ENCODE data around the gene C1orf116. TPM values are rescaled to one million over a fixed set of nuclear protein-coding genes. Genes with fewer than 3 reads are reported as not detected.

Gene C1orf116
- total and polyA plus RNA-seq, 4 experiments from 2014 or later = 0.14 TPM; not detected in 3

GRCh38 chr1:207060596-207060995, 28.0 kb upstream of the C1orf116 start:
- no peaks in the 10 kb centered on the region for H3K4me1 ChIP-seq (ENCODE audit: insufficient read depth, low read length)
- peaks cover 2 to 18% of the 10 kb centered on the region in 2 donors for H3K36me3 Mint-ChIP-seq
- no peaks in the 10 kb centered on the region for H3K27me3 ChIP-seq (ENCODE audit: insufficient read depth, low read length)
- H3K36me3 ChIP-seq (ENCODE audit: insufficient read depth, low read length) = no peaks in the 10 kb centered on the region
- no peaks in the 10 kb centered on the region for H3K4me1 Mint-ChIP-seq
- H3K27me3 Mint-ChIP-seq = no peaks in the 10 kb centered on the region
- H3K27ac ChIP-seq (ENCODE audit: low read depth, low read length) = no peak overlapping the region
- H3K4me3 ChIP-seq (ENCODE audit: low read length in 2 of 2) = no peak overlapping the region
- intact Hi-C loops (cut with micrococcal nuclease) = no loop called here
- CTCF ChIA-PET (ENCODE audit: partially characterized antibody) = interaction anchor here (0.7 to 2.6 kb wide), 5 partner anchors 11 to 24 kb away, joined by 4 to 9 read pairs (median 5); no protein-coding TSS in a partner anchor
- H3K27ac Mint-ChIP-seq = peak overlapping the region in 1 of 7 donors; percentile 35
- H3K4me3 Mint-ChIP-seq = no peak overlapping the region
- no peaks in the 10 kb centered on the region for H3K9me3 Mint-ChIP-seq
- no peak for DNase-seq
- POLR2A ChIA-PET (ENCODE audit: partially characterized antibody) = no interaction called here
- no peaks in the 10 kb centered on the region for H3K9me3 ChIP-seq (ENCODE audit: control insufficient read depth in 1 of 2, low read length in 2 of 2)

- Mint-ChIP-seq H3K36me3 (peaks cover 2 to 18% of the 10 kb centered on the region in 2 donors), H3K4me3 (no peak overlapping the region), H3K27me3 (no peaks in the 10 kb centered on the region), H3K4me1 (peaks cover 0 to 2% (median 0%) of the 10 kb centered on the region in 4 donors), H3K27ac (no peak overlapping the region), H3K9me3 (no peaks in the 10 kb centered on the region)
- Histone ChIP-seq H3K27me3 (ENCODE audit: insufficient read depth, low read length) (no peaks in the 10 kb centered on the region), H3K4me1 (ENCODE audit: insufficient read depth, low read length) (no peaks in the 10 kb centered on the region), H3K4me3 (ENCODE audit: low read length in 2 of 2) (no peak overlapping the region), H3K9me3 (ENCODE audit: control insufficient read depth in 1 of 2, low read length in 2 of 2) (no peaks in the 10 kb centered on the region), H3K27ac (ENCODE audit: low read depth, low read length) (no peak overlapping the region), H3K36me3 (ENCODE audit: insufficient read depth, low read length) (no peaks in the 10 kb centered on the region)
- CTCF ChIA-PET (ENCODE audit: partially characterized antibody) = interaction anchor here (0.7 to 2.6 kb wide), 4 partner anchors 10 to 24 kb away, joined by 4 to 9 read pairs (median 6); no protein-coding TSS in a partner anchor
- POLR2A ChIA-PET (ENCODE audit: partially characterized antibody) = no interaction called here
- intact Hi-C loops (cut with micrococcal nuclease) = no loop called here
- DNase-seq = no peak
Measured at GRCh38 chr1:207059881-207060280, 27.3 kb upstream of the C1orf116 start.

- DNase-seq = no peak
- H3K4me1 Mint-ChIP-seq = peaks cover 0 to 9% (median 3%) of the 10 kb centered on the region in 4 donors
- Histone ChIP-seq H3K36me3 (ENCODE audit: insufficient read depth, low read length) (no peaks in the 10 kb centered on the region), H3K27ac (ENCODE audit: low read depth, low read length) (no peak overlapping the region), H3K9me3 (ENCODE audit: control insufficient read depth in 1 of 2, low read length in 2 of 2) (no peaks in the 10 kb centered on the region), H3K4me1 (ENCODE audit: insufficient read depth, low read length) (no peaks in the 10 kb centered on the region), H3K27me3 (ENCODE audit: insufficient read depth, low read length) (no peaks in the 10 kb centered on the region), H3K4me3 (ENCODE audit: low read length in 2 of 2) (no peak overlapping the region)
- CTCF ChIA-PET (ENCODE audit: partially characterized antibody) = interaction anchor here (1.1 to 2.6 kb wide), 4 partner anchors 9 to 442 kb away, joined by 3 to 9 read pairs (median 6); no protein-coding TSS in a partner anchor
- intact Hi-C loops (cut with micrococcal nuclease) = no loop called here
- H3K9me3 Mint-ChIP-seq = no peaks in the 10 kb centered on the region
- POLR2A ChIA-PET (ENCODE audit: partially characterized antibody) = no interaction called here
- H3K4me3 Mint-ChIP-seq = no peak overlapping the region
- H3K27me3 Mint-ChIP-seq = no peaks in the 10 kb centered on the region
- peak overlapping the region in 1 of 7 donors; percentile 43 for H3K27ac Mint-ChIP-seq
- peaks cover 2 to 18% of the 10 kb centered on the region in 2 donors for H3K36me3 Mint-ChIP-seq
Measured at GRCh38 chr1:207058878-207059867, 26.6 kb upstream of the C1orf116 start.

- peaks cover 5% of the 10 kb centered on the region for H3K4me1 ChIP-seq (ENCODE audit: insufficient read depth, low read length)
- H3K36me3 ChIP-seq (ENCODE audit: insufficient read depth, low read length) = no peaks in the 10 kb centered on the region
- no peaks in the 10 kb centered on the region for H3K9me3 Mint-ChIP-seq
- no peaks in the 10 kb centered on the region for H3K27me3 ChIP-seq (ENCODE audit: insufficient read depth, low read length)
- peaks cover 3 to 16% (median 8%) of the 10 kb centered on the region in 4 donors for H3K4me1 Mint-ChIP-seq
- ChIA-PET POLR2A (ENCODE audit: partially characterized antibody) (no interaction called here), CTCF (ENCODE audit: partially characterized antibody) (interaction anchor here (1.1 to 2.6 kb wide), 3 partner anchors 8 to 443 kb away, joined by 3 to 9 read pairs (median 4); no protein-coding TSS in a partner anchor)
- H3K27ac ChIP-seq (ENCODE audit: low read depth, low read length) = no peak overlapping the region
- no peaks in the 10 kb centered on the region for H3K27me3 Mint-ChIP-seq
- no peak overlapping the region for H3K4me3 Mint-ChIP-seq
- H3K36me3 Mint-ChIP-seq = peaks cover 2 to 11% of the 10 kb centered on the region in 2 donors
- H3K27ac Mint-ChIP-seq = no peak overlapping the region
- intact Hi-C loops (cut with micrococcal nuclease) = no loop called here
- no peak for DNase-seq
- H3K9me3 ChIP-seq (ENCODE audit: control insufficient read depth in 1 of 2, low read length in 2 of 2) = no peaks in the 10 kb centered on the region
- H3K4me3 ChIP-seq (ENCODE audit: low read length in 2 of 2) = no peak overlapping the region
Measured at GRCh38 chr1:207058252-207058651, 25.7 kb upstream of the C1orf116 start.

- H3K27ac ChIP-seq (ENCODE audit: low read depth, low read length) = no peak overlapping the region
- Mint-ChIP-seq H3K27me3 (peaks cover 0 to 2% of the 10 kb centered on the region in 2 donors), H3K27ac (no peak overlapping the region), H3K4me1 (peaks cover 9 to 32% (median 20%) of the 10 kb centered on the region in 4 donors), H3K4me3 (no peak overlapping the region), H3K9me3 (peaks cover 0 to 3% (median 0%) of the 10 kb centered on the region in 8 donors), H3K36me3 (peaks cover 3 to 8% of the 10 kb centered on the region in 2 donors)
- H3K9me3 ChIP-seq (ENCODE audit: control insufficient read depth in 1 of 2, low read length in 2 of 2) = no peaks in the 10 kb centered on the region
- ChIA-PET CTCF (ENCODE audit: partially characterized antibody) (interaction anchor here (1.7 kb wide), 1 partner anchor 19 kb away, joined by 7 read pairs; no protein-coding TSS in a partner anchor), POLR2A (ENCODE audit: partially characterized antibody) (no interaction called here)
- DNase-seq = no peak
- H3K36me3 ChIP-seq (ENCODE audit: insufficient read depth, low read length) = no peaks in the 10 kb centered on the region
- peaks cover 14% of the 10 kb centered on the region for H3K4me1 ChIP-seq (ENCODE audit: insufficient read depth, low read length)
- no peak overlapping the region for H3K4me3 ChIP-seq (ENCODE audit: low read length in 2 of 2)
- H3K27me3 ChIP-seq (ENCODE audit: insufficient read depth, low read length) = no peaks in the 10 kb centered on the region
- intact Hi-C loops (cut with micrococcal nuclease) = no loop called here
Measured at GRCh38 chr1:207056673-207057072, 24.1 kb upstream of the C1orf116 start.

- POLR2A ChIA-PET (ENCODE audit: partially characterized antibody) = no interaction called here
- CTCF ChIA-PET (ENCODE audit: partially characterized antibody) = interaction anchor here (1.4 to 1.7 kb wide), 2 partner anchors 20 to 21 kb away, joined by 3 to 7 read pairs; no protein-coding TSS in a partner anchor
- peak overlapping the region in 1 of 8 donors; percentile 43 for H3K4me3 Mint-ChIP-seq
Measured at GRCh38 chr1:207055386-207056001, 22.9 kb upstream of the C1orf116 start.

More at GRCh38 chr1:207055386-207056001, 22.9 kb upstream of the C1orf116 start:
- intact Hi-C loops (cut with micrococcal nuclease) = no loop called here
- Mint-ChIP-seq H3K27me3 (peaks cover 0 to 2% of the 10 kb centered on the region in 2 donors), H3K9me3 (peaks cover 0 to 3% (median 0%) of the 10 kb centered on the region in 8 donors), H3K36me3 (peaks cover 0 to 8% of the 10 kb centered on the region in 2 donors), H3K4me1 (peaks cover 16 to 40% (median 28%) of the 10 kb centered on the region in 4 donors), H3K27ac (peak overlapping the region in 1 of 7 donors; percentile 43)
- no peak for DNase-seq
- Histone ChIP-seq H3K4me1 (ENCODE audit: insufficient read depth, low read length) (peaks cover 21% of the 10 kb centered on the region), H3K27me3 (ENCODE audit: insufficient read depth, low read length) (no peaks in the 10 kb centered on the region), H3K9me3 (ENCODE audit: control insufficient read depth in 1 of 2, low read length in 2 of 2) (no peaks in the 10 kb centered on the region), H3K36me3 (ENCODE audit: insufficient read depth, low read length) (no peaks in the 10 kb centered on the region), H3K4me3 (ENCODE audit: low read length in 2 of 2) (no peak overlapping the region), H3K27ac (ENCODE audit: low read depth, low read length) (no peak overlapping the region)
